PFSK-1 (cell line): ENCODE measurements around the gene SLC38A9.

Experiments used
- FOXP2 ChIP-seq: optimal IDR thresholded peaks from 2 replicates; pipeline ENCODE3; 2011; ENCODE audit warnings: borderline replicate concordance, control low read depth, inconsistent platforms; ENCODE audit not compliant: insufficient read depth; ENCODE audit errors: extremely low read length, extremely low read depth
- POLR2AphosphoS5 ChIP-seq: IDR thresholded peaks from 2 replicates; pipeline ENCODE4 v1.6.1; 2012; ENCODE audit warnings: low read depth, mild to moderate bottlenecking, control low read depth, low read length, moderate library complexity
- REST ChIP-seq, 2 experiments: IDR thresholded peaks; 2 replicates each; pipeline versions ENCODE4 v1.6.1 to v1.8.0; 2011 to 2012; ENCODE audit warnings: low read depth in 2 of 2, low read length in 2 of 2, control low read depth in 1 of 2, inconsistent platforms in 1 of 2, mild to moderate bottlenecking in 1 of 2, moderate library complexity in 1 of 2; ENCODE audit not compliant: insufficient read depth in 1 of 2
- SIN3A ChIP-seq: IDR thresholded peaks from 2 replicates; pipeline ENCODE4 v1.6.1; 2012; ENCODE audit warnings: mild to moderate bottlenecking, low read length, moderate library complexity, borderline replicate concordance; ENCODE audit not compliant: insufficient read depth
- TAF1 ChIP-seq: IDR thresholded peaks from 2 replicates; pipeline ENCODE4 v1.6.1; 2012; ENCODE audit warnings: low read length, control low read depth, borderline replicate concordance; ENCODE audit not compliant: insufficient read depth

The SLC38A9 gene

GRCh38 chr5:55734658-55735057 lies 22.5 kb upstream of the SLC38A9 start:
- TF ChIP-seq SIN3A = no peak

DNA sequence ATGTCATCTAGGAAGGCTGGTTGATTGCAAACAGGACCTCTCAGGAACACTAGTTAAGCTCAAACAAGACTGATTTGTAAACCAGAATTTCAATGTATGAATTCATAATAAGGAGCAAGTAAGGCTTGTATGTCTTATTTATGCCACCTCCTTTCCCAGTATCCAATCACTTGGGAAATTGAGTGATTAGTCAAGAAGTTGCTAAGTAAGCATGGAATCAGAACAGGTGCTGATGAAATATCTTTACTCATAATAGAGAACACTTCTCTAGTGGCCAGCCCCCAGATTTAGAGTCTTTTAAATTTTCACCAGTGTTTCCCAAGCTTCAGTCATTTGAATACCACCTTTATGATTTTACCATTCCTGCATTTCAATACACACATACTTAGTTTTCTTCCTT lies 20.5 kb upstream of the SLC38A9 start:
- TF ChIP-seq REST (IDR thresholded peaks at IDR 0.05; ENCODE audit: insufficient read depth in 1 of 2, low read depth in 2 of 2, low read length in 2 of 2) (no peak), POLR2AphosphoS5 (no peak)

- no peak for TF ChIP-seq FOXP2
- no peak for TF ChIP-seq SIN3A
These were observed 19.7 kb upstream of the SLC38A9 start for GRCh38 chr5:55731848-55732247.

- TF ChIP-seq TAF1 (no peak), FOXP2 (no peak), SIN3A (no peak)
These were observed 12.2 kb upstream of the SLC38A9 start for GRCh38 chr5:55724281-55724680.

GRCh38 chr5:55720188-55720703 lies 8.1 kb upstream of the SLC38A9 start:
- TF ChIP-seq FOXP2 (no peak), POLR2AphosphoS5 (no peak), REST (IDR thresholded peaks at IDR 0.05; ENCODE audit: insufficient read depth in 1 of 2, low read depth in 2 of 2, low read length in 2 of 2) (no peak), SIN3A (no peak), TAF1 (no peak)

GRCh38 chr5:55715519-55716078 lies 3.5 kb upstream of the SLC38A9 start:
- no peak for TF ChIP-seq REST (IDR thresholded peaks at IDR 0.05; ENCODE audit: insufficient read depth in 1 of 2, low read depth in 2 of 2, low read length in 2 of 2)
- no peak for TF ChIP-seq TAF1
- no peak for TF ChIP-seq POLR2AphosphoS5
- TF ChIP-seq SIN3A = no peak
- TF ChIP-seq FOXP2 = no peak

DNA sequence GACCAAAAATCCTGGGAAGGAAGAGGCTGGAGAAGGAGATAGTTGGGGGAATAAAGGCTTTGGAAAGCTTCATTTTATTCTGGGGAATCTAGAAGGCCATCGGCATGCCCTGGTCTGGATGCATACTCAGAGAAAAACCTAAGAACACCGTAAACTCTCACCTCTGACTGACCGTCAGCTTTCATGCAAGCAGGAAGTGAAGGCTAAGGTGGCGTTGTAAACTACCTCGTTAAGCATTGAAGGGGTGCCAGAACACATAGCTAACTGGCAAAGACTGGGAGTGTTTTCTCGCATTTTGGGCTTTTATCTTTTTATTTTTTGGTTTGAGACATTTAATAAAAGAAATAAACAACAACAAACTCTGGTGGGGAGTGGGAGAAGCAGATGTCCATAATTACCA lies 2.6 kb upstream of the SLC38A9 start:
- no peak for TF ChIP-seq REST (IDR thresholded peaks at IDR 0.05; ENCODE audit: insufficient read depth in 1 of 2, low read depth in 2 of 2, low read length in 2 of 2)
- no peak for TF ChIP-seq POLR2AphosphoS5
- TF ChIP-seq TAF1 = no peak
- TF ChIP-seq FOXP2 = no peak
- TF ChIP-seq SIN3A = no peak
